HG03571 (cell line): ENCODE data around the gene ZNF770.

Source experiments
- ATAC-seq: cut with Tn5 transposase; IDR thresholded peaks from one replicate; pipeline ENCODE4 v1.9.1; 2021; ENCODE audit not compliant: unreplicated experiment

Gene ZNF770, protein sequence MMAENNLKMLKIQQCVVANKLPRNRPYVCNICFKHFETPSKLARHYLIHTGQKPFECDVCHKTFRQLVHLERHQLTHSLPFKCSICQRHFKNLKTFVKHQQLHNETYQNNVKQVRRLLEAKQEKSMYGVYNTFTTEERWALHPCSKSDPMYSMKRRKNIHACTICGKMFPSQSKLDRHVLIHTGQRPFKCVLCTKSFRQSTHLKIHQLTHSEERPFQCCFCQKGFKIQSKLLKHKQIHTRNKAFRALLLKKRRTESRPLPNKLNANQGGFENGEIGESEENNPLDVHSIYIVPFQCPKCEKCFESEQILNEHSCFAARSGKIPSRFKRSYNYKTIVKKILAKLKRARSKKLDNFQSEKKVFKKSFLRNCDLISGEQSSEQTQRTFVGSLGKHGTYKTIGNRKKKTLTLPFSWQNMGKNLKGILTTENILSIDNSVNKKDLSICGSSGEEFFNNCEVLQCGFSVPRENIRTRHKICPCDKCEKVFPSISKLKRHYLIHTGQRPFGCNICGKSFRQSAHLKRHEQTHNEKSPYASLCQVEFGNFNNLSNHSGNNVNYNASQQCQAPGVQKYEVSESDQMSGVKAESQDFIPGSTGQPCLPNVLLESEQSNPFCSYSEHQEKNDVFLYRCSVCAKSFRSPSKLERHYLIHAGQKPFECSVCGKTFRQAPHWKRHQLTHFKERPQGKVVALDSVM

DNA sequence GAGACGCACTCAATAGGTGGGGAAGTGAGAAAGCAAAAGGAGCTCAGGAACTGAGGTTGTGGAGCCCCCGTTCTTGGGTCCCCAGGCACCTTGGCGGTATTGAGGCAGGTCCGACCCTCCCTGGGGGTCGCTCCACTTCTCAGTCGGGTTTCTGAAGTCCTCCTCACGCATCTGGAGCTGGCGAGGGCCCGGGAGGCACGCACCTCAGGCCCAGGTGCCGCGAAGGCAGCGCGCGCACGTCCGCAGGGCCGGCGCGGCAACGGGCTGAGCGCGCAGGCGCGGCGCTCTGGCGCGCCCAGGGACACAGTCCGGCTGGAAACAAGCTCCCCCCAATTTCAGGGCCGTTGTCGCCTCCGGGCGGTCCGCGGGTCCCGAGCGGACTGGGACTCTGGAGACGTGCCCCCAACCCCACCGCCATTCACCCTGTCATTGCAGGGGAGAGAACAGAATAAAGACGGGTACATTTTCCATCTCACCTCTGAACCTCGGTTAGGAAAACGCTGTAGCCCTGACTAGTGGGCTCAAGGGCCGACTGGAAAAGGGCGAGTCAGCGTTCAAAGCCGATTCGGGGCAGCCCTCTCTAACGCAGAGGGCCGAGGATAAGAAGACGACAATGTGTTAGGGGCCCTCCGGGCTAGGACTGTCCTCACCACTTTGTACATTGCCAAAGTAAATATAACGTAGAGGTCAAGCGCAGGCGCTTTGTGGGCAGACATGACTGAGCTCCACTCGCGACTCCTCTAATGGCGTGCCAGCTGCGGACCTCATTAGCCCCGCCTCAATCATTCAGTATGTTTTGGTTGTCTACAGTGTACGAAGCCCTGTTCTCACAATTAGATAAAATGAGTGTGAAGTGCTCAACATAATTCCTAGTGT, at the start of gene ZNF770:
TSS of gene ZNF770 (minus strand) at position 261 of the 876 bp plus-strand sequence. CDS start 4,853 bp downstream, outside the sequence.
- peak; percentile 73 for ATAC-seq

DNA sequence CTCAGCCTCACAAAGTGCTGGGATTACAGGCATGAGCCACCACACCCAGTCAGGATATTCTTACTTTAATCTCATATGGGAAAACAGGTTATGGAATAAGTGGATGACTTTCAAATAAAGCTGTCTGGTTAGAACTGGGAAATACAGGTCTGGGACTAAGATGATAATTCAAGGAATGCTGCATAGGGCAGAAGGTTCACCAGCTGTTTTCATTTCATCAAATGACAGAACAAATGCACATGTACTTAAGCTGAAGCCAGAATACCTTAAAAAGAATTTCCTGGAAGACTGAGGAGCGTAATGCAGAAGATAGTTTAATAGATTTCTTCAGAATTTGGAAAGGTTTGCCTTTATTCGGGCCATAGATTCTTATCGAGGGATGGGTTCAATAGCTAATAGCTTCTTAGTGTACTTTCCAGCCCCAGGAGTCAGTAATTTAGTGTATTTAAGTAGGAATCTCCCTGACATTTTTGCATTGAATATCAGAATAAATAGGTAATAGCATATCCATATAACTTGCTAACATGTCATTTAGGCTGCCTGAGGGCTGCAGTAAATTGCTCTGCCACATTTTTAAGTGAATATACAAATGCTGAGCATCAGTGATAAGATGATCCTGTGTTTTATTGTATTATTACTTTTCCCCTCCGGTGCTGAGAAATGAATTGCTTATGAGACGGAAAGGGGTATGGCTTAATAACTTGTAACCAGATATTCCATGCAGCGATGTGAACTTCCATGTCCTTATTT, 40.3 kb upstream of the ZNF770 start:
- ATAC-seq: no peak

DNA sequence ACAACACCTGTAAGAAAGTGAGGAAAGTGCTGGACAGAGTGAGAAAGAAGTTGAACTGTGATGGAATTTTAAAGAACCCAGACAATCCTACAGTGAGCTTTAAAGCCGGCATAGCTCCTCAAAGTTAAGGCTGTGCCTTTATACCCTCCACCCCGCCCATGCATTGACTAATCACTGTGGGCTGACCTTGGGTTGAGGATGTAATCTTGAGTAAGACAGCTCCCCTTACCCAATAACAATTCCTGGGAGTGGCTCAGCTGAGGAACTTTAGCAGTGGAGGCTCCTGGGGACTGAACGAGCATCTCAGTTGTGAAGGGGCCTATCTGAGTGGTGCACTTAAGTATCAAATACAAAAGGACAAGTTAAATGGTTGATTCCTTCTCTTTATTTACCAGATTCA, 35.7 kb upstream of the ZNF770 start:
- no peak for ATAC-seq

DNA sequence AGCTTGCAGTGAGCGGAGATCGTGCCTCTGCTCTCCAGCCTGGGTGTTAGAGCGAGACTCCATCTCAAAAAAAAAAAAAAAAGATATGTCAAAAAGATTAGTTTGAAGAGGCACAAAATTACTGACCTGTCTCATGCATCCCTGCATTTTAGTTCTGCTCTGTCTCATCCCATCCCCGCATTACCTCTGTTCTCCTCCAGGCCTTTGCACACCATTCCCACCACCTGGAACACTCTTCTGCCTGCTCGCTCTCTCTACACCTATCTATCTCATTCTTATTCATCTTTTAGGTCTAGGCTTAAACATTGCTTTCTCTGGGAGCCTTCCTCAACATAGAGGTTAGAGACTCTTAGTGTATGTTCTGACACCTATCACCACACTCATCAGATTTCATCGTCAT, 32.9 kb upstream of the ZNF770 start:
- no peak for ATAC-seq

DNA sequence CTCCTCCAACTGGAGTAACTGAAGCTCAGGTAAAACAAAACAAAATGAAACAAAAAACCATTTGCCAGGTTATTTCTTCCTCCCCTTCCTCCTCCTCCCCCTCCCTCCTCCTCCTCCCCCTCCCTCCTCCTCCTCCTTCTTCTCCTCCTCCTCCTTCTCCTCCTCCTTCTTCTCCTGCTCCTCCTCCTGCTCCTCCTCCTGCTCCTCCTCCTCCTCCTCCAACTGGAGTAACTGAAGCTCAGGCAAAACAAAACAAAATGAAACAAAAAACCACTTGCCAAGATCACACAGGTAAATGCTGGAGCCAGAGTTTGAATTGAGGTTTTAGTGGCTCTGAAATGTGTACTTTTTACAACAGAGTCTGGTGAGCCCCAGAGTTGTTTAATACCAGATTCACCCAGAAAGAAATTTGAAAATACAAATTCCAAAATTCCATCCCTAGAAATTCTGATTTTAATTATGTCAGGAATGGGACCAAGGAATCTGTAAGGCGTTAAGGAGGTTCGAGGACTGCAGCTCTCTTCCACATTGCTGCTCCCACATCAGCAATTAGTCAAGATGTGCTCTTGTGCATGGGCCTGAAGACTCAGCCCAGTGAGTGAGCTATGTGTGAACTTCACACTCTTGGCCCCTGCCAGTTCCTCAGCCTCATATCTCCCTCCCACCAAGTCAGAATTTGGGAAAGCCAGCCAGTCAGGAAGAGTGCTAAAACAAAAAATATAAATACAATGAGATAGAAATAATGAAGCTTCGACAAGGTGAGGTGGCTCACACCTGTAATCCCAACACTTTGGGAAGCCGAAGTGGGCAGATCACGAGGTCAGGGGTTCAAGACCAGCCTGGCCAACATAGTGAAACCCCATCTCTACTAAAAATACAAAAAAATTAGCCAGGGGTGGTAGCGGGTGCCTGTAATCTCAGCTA, 31.6 kb upstream of the ZNF770 start:
- no peak for ATAC-seq

DNA sequence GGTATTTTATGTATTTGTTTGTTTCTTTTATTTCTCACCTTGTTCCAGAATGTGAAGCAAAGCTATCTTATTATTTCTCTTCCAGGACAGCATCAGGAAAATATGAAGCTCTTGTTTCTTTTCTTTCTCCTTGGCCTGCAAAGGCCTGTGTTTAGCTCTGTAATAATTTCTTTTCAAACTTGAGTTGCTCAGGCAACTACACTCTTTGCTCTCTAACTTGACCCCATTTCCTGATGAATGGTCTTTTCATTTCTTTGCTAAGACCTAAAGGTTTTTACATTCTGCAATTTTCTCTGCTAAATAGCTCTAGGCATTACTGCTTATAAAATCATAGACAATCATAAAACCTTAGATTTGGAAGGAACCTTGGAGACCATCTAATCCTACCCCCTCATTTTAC, 26.2 kb upstream of the ZNF770 start:
- no peak for ATAC-seq

DNA sequence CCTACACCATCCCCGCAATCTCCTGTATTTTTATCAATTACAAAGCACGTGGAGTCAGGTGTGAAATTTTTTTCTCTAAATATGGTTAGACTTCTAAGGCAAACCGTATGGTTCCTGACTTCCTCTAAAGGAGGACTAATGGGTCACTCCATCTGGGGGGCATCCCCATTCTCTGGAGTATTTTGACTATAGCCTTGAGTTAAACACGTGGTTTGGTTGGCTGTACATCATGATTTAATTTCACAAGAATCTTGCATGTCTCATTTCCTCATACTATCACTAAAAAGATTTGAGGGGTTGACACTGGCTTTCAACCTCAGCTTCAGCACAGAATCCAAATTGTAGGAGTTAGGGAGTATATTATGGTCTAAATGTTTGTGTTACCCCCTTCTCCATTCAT, 25.3 kb upstream of the ZNF770 start:
- no peak for ATAC-seq

DNA sequence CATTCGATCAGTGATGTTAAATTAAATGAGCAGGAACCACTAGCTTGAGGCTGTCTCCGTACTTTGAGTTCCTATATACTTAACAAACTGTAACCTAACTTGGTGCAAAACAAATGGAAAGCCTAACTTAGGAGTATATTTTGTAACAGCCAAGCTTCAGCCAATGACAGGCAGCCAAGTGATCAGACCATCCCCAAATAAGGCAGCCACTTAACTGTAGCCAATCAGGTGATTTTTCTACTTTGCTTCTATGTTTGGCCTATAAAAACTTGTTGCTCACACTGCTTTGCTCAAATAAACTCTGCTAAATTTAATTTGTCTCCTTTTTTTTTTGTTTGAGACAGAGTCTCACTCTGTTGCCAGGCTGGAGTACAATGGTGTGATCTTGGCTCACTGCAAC, 19.3 kb upstream of the ZNF770 start:
- no peak for ATAC-seq

DNA sequence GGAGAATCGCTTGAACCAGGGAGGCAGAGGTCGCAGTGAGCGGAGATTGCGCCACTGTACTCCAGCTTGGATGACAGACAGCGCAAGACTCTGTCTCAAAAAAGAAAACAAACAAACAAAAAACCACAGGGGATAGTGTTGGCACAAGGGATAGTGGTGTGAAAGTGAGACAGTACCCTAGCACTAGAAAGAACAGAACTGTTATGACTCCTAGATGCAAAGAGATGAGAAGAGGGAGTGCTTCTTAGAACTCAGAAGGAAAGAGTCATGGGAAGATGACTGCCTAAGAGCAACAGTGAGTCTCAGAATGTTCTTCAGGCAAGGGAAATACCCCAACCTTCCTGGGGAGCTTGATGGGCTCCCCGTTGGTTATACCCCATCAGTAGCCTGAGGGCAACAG, 17.8 kb upstream of the ZNF770 start:
- ATAC-seq: no peak

DNA sequence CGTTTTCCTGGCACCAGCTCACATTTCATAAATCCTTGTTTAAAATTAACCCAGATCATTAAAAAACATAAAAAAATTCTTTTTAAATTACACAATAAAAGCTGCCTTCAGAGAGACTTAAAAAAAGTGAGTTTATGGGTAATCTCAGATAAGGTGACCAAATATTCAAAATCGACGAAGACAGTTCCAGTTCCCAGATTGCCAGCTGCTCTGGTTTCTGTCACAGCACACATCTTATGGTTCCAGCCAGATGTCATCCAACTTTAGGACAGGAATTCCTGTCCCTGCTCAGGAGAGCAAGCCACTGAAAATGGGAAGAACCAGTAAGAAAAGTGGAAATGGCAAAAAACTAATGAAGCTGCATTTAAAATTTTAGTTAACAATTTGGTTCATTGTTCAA, 15.8 kb upstream of the ZNF770 start:
- ATAC-seq: no peak

DNA sequence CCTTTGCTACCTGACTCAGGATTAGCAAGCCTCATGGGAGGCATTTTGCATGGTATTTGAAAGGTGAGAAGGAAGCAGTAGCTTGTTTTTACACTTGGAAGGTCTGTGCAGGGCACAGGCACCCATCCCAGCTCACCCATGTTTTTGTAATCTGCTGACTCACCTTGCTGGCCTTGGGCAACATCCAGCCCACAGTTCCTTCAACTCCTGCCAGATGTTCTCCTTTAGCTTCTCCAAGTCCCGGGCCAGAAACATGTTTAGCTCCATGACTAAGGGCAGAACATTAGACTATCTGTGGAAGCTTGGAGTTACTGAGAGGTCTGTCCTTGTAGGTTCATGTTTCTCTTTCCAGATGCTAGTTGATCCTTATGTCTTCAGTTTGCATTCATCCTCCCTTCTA, 12.4 kb upstream of the ZNF770 start:
- ATAC-seq: no peak

DNA sequence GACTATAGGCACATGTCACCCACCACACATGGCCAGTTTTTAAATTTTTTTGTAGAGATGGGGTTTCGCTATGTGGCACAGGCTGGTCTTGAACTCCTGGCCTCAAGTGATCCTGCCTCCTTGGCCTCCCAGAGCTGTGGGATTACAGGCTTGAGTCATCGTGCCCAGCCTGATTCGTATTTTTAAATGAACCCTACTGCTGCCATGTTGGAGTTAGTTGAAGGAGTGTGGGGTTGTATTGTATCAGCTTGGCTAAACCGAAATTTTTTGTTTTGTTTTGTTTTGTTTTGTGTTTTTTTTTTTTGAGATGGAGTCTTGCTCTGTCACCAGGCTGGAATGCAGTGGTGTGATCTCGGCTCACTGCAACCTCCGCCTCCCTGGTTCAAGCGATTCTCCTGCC, 11.8 kb upstream of the ZNF770 start:
- no peak for ATAC-seq

DNA sequence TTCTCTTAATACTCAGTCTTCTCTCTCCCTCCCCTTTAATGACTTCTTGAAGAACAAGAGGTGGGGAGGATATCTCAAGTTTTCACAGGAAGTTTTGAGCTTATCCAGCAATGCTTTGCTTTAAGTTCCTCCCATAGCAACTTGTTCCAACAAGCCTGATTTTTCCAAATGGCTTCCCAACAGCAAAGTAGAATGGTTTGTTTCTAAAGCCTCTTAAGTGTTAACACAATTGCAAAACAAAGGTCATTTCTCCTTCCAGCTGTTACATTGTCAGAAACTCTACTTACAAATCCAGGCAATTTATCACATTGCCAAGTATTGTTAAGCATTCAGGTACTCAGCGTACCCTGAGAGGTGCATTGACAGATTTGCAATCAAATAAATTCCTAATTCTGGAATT, 6.8 kb upstream of the ZNF770 start:
- ATAC-seq: no peak

DNA sequence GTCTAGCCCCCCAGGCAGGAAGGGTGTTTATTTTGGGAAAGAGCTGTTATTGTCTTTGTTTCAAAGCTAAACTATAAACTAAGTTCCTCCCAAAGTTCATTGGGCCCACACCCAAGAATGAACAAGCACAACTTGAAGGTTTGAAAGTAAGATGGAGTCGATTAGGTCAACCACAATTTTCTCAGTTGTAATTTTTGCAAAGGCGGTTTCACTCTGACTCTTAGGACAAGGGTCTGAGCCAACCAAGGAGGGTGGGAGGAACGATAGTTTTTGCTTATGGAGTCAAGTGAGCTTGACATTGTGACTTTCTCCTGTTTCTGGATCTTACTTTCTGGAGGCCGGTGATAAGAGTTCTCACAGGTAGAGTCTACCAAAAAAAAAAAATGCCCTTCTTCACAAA, 5.8 kb upstream of the ZNF770 start:
- ATAC-seq: peak; percentile 87

DNA sequence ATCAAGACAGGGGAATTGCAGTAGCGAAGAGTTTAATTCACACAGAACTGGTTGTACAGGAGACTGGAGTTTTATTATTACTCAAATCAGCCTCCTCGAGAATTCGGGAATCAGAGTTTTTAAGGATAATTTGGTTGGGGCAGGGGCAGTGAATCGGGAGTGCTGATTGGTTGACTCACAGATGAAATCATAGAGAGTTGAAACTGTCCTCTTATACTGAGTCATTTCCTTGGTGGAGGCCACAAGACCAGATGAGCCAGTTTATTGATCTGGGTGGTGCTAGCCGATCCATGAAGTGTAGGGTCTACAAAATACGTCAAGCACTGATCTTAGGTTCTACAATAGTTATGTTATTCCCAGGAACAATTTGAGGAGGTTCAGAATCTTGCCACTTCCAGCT, 5.3 kb upstream of the ZNF770 start:
- ATAC-seq: no peak

DNA sequence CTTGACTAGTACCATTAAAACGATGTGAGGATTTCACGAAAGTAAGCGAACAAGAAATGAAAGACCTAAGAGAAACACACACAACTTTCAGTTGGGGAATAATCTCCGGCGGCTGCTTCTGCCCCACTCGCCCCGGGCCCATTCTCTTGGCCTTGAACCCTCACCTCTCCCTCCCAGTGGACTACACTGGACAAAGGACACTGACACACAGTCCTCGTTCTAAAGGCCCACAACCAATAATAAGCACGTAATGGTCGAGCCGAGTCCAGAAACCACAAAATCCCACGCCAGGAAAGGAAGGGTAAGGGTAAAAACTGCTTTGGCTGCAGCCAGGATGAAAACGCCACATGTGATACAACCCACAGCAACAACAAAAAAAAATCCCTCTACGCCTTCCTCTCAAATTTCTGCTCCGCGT, 469 bp downstream of the ZNF770 start:
- no peak for ATAC-seq

DNA sequence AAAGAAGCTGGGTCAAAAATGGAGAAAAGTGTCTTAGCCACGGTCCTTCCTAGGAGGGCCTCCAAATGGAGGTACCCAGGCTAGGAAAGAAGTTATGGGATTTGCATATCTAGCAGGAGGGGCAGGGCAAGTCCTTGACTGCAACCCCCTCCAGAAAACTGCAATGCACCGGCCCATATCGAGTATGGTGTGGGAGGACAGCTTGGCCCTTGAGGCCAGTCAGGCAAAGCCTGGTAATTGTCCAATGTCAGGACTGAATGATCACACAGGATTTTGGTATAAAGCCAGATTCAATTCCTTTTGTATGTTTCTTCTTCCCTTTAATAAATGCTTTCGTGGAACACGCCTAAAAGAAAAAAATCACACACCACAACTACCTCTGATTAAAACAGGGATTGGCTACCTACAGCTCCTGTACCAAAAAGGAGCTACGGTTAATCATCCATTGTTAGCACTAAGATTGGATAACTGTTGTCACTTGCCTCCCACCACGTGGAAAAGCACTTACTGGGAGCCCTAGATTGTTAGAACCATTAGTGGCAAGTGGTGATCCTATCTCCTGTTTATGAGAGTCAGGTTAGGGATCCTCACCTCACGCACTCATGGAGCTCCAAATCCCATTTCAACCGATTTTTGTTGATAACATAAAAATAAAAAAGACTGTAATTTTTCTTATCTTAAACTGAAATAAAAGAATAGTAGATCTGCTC, 1.2 kb downstream of the ZNF770 start:
- ATAC-seq: no peak

DNA sequence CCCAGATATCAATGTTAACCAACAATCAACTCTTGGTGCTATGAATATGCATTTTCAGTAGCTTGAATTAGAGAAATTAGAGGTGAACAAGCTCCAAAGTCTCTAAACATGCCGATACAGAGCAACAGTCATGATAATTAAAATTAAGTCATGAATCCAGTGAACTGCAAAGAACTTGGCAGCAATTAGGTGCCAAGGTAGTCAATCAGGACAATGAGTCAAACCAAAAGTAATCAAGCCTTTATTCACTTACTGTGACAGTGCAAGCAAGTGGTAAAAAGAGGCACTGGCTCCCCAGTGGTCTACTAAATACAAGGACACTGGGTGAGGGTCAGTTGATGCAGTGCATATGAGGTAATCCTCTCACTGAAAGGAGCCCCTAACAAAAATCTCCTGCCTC, 1.8 kb downstream of the ZNF770 start:
- ATAC-seq: no peak
